Bronchial epithelial cell (primary cell): ENCODE measurements around the gene GORASP1. TPM values are rescaled to one million over a fixed set of nuclear protein-coding genes. Genes with fewer than 3 reads are reported as not detected.

Source experiments
- DNase-seq: peaks from one replicate; pipeline ENCODE4 v3.0.0-alpha.2; 2010; ENCODE audit warnings: low read depth
- FAIRE-seq: peaks from 2 replicates; lab custom pipeline; 2011; peaks lifted over from hg19 to GRCh38; lab: Jason Lieb, UNC
- H3K27me3 ChIP-seq: 2 replicates; pipeline ENCODE4 v1.5.1; 2011; ENCODE audit warnings: low read length; ENCODE audit not compliant: control insufficient read depth, insufficient read depth
- H3K36me3 ChIP-seq: 2 replicates; pipeline ENCODE4 v1.5.1; 2011; ENCODE audit warnings: low read length; ENCODE audit not compliant: control insufficient read depth, insufficient read depth
- H3K4me3 ChIP-seq: 2 replicates; pipeline ENCODE4 v1.5.1; 2011; ENCODE audit warnings: mild to moderate bottlenecking, low read depth, low read length, control low read depth
- total RNA-seq: library from RNA; depleted of rRNA; stranded (reverse); fragments of >200 nt; gene quantifications from 2 replicates; pipeline ENCODE4 v1.2.1, GENCODE V29; 2014
- TF ChIP-seq, protein P1 (sequence below): IDR thresholded peaks from 2 replicates; pipeline ENCODE4 v1.5.1; 2011; ENCODE audit warnings: mild to moderate bottlenecking, moderate library complexity, low read length, control low read depth, inconsistent platforms; ENCODE audit not compliant: insufficient read depth, severe bottlenecking

GORASP1 gene
- total RNA-seq, 1 donor from 2014 or later = 17.9 TPM

DNA sequence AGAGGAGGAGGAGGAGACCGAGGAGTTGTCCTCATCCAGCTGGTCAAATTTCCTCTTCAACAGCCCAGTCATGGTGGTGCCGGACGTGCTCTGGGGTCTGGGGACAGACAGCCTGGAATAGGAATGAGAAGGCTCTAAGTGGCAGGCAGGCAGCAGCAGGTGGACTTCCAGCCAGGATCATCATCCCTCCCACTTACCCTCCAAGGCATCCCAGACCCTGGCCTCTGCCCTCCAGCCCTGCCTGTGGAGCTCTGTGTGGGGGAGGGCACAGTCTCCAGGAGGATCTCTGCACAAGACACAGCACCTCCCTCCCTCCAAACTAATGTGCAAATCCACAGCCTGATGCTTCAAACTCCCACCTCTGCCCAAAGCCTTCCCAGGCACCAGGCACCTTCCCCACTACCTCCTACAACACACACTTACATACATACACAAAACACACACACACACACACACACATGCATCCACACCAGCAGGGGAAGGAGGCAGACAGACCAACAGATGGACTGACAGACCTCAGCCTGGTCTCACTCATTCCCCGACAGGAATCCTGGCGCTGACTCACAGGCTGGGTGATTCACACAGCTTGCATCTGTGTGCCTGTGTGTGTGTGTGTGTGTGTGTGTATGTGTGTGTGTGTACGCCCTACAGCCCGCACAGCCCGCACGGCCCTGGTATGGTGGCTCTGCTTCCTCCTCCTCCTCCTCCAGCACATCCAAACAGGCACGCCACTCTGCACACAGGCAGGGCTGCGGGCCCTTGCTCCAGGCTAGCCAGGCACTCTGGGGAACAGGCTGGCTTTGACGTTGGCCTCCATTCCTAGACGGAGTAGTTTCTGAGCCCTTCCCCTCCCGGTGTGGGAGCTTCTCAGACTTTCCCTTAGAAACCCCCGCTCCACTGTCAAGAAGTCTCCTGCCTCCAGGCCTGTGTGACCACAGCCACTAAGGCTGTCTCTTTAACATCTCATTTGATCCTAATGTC lies 39.5 kb upstream of the GORASP1 start:
- DNase-seq (peak; percentile 92), FAIRE-seq (no peak)
- Histone ChIP-seq H3K4me3 (no peak overlapping the region), H3K27me3 (no peaks in the 10 kb centered on the region), H3K36me3 (peaks cover 27% of the 10 kb centered on the region)
- TF ChIP-seq, protein P1, sequence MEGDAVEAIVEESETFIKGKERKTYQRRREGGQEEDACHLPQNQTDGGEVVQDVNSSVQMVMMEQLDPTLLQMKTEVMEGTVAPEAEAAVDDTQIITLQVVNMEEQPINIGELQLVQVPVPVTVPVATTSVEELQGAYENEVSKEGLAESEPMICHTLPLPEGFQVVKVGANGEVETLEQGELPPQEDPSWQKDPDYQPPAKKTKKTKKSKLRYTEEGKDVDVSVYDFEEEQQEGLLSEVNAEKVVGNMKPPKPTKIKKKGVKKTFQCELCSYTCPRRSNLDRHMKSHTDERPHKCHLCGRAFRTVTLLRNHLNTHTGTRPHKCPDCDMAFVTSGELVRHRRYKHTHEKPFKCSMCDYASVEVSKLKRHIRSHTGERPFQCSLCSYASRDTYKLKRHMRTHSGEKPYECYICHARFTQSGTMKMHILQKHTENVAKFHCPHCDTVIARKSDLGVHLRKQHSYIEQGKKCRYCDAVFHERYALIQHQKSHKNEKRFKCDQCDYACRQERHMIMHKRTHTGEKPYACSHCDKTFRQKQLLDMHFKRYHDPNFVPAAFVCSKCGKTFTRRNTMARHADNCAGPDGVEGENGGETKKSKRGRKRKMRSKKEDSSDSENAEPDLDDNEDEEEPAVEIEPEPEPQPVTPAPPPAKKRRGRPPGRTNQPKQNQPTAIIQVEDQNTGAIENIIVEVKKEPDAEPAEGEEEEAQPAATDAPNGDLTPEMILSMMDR = no peak

DNA sequence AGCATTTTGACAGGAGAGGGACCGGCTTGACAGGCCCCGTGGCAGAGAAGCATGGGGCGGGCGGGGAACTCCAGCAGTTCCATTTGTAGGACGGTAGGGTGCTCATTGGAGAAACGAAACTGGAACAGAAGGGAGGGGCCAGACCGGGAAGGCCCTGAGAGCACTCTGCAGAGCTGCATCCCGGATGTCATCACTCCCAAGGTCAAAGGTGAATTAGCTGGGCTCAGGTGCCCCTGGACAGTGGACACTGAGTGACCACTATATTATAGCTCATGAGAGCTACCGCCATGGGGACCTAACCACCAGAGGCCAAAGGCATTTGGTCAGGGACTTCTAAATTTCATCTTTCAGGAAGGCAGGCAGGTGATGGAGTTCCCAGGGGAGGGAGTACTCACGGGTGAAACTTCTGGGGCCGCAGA lies 38.7 kb upstream of the GORASP1 start:
- peaks cover 27% of the 10 kb centered on the region for H3K36me3 ChIP-seq
- FAIRE-seq = no peak
- no peaks in the 10 kb centered on the region for H3K27me3 ChIP-seq
- DNase-seq = no peak
- TF ChIP-seq, protein P1 = no peak
- H3K4me3 ChIP-seq = no peak overlapping the region

DNA sequence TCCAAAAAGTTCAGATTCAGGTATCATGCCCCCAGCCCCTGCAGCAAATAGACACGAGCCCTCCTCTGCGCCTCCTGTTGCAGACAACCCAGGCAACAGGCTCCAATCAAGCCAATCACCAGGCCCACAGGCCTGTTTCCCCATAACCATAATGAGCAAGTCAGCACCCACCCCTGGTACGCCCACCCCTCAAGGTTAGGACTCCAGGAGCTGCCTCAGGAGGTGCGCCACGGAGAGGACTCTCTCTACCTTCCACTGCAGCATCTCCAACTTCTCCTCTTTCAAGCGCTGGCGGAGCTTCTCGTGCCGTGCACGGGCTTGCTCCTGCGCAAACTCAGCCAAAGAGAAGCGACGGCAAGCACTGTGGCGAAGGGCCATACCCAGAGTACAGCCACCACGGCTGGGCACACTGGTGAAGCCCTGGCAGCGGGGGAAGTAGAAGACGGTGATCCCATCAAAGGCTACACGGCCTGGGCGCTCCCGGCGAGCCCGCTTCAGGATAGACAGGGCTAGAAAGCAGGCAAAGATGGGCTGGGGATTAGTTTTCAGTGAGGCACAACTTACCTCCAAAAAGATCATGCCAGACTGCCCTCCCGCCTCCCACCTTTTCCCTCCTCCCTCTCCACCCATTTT lies 37.4 kb upstream of the GORASP1 start:
- peaks cover 27% of the 10 kb centered on the region for H3K36me3 ChIP-seq
- no peaks in the 10 kb centered on the region for H3K27me3 ChIP-seq
- TF ChIP-seq, protein P1 = no peak
- FAIRE-seq (no peak), DNase-seq (no peak)
- no peak overlapping the region for H3K4me3 ChIP-seq

DNA sequence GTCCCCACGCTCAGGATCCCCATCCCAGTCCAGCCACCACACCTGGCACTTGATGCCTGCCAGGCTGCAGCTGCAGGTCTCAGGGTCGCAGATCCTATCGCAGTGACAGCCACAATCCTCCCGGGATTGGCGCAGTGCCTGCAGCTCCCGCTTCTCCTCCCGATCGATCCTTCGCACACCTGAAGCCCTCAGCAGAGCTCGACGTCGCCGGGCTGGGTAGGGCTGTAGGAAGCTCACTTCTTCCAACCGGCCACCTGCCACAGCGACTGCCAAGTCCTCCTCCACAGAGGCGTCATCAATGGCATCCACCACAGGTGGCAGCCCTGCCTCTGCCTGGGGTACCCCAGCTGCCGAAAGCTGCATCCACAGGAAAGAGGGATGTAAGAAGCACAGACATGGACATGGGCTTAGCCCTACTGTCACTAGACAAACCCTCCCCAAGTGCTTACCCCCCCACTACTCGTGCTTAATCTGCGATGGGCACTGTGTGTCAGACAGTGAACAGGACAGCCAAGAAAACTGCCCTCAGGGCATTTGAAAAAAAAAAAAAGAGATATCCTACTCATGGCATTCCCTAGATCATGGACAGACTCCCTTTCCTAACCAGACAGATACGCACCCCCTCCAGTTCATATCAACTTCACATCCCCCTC lies 36.8 kb upstream of the GORASP1 start:
- peaks cover 27% of the 10 kb centered on the region for H3K36me3 ChIP-seq
- no peak overlapping the region for H3K4me3 ChIP-seq
- no peaks in the 10 kb centered on the region for H3K27me3 ChIP-seq
- DNase-seq (no peak), FAIRE-seq (no peak)
- TF ChIP-seq, protein P1 = no peak

DNA sequence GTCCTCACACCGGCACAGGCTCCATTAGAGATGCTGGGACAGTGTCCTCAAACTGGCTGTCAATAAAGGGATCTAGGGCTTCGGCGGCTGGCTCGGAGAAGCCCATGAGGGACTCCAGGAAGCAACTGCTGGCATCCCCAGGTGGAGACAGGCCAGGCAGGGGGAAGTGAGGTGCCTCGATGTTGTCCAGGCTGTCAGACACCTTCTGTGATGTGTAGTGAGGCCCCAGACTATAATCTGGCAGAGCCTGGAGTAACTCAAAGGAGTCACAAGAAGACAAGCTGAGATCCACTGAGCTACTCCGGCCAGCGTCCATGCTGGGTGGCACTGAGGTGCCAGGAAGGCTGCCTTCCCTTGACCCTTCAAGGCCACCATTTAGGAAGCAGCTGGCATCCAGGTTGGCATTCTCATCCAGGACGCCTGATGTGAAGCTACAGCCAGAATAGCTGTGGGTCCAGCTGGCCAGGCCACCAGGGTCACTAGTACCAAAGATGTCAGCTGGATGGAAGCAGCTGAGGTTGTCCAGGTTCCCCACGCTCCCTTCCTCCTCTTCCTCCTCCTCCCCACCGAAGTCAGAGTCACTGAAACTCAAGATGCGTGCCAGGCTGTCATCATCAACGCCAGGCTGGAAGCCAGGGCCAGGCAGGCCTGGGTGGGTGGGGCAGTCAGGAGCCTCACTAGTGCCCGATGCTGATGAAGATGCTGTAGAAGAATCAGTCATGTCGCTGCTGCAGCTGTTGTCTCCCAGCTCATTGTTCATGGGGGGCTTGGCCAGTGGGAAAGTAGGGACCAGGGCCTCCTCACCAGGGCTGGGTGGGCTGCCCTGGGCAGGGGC lies 35.8 kb upstream of the GORASP1 start:
- FAIRE-seq (no peak), DNase-seq (no peak)
- no peaks in the 10 kb centered on the region for H3K27me3 ChIP-seq
- H3K4me3 ChIP-seq = no peak overlapping the region
- peaks cover 27% of the 10 kb centered on the region for H3K36me3 ChIP-seq
- TF ChIP-seq, protein P1 = no peak
